PC-9 (cell line): ENCODE data around the gene GOLGA6L10. TPM values are rescaled to one million over a fixed set of nuclear protein-coding genes. Genes with fewer than 3 reads are reported as not detected.

Experiments
- BruUV-seq: library from RNA; stranded (reverse); fragments of 400-500 nt; replicated peaks from 2 replicates; lab custom pipeline; 2021; lab: Mats Ljungman, UMichigan
- CTCF ChIA-PET: fragments of 300-600 bp; sonication (Branson Sonifier 250); formaldehyde crosslinking; loops from one replicate; lab custom pipeline; 2022; ENCODE audit warnings: antibody characterized with exemption; lab: Charles Lee
- POLR2A ChIA-PET: fragments of 300-600 bp; sonication (Branson Sonifier 250); formaldehyde crosslinking; loops from one replicate; lab custom pipeline; 2022; ENCODE audit warnings: antibody characterized with exemption; ENCODE audit not compliant: unreplicated experiment; lab: Charles Lee
- DNase-seq, 2 experiments: peaks; one replicate each; pipeline versions ENCODE4 v3.0.0 to v3.0.0-alpha.2; 2015 to 2022; ENCODE audit warnings: mixed read lengths in 1 of 2
- H2AFZ ChIP-seq: fragments of 200-600 bp; sonication (generic); 2 replicates; pipeline ENCODE4 v1.8.1; 2017; ENCODE audit warnings: antibody characterized with exemption
- H3F3A ChIP-seq: fragments of 200-600 bp; sonication (generic); 2 replicates; pipeline ENCODE4 v1.8.1; 2017; ENCODE audit warnings: antibody characterized with exemption, mild to moderate bottlenecking, low read depth; ENCODE audit not compliant: insufficient read depth
- H3K27ac ChIP-seq: fragments of 200-600 bp; sonication (generic); 2 replicates; pipeline ENCODE4 v1.6.1; 2016; ENCODE audit warnings: mixed run types
- H3K27me3 ChIP-seq: fragments of 200-600 bp; sonication (generic); 2 replicates; pipeline ENCODE4 v1.6.1; 2016; ENCODE audit warnings: low read depth, mixed run types; ENCODE audit not compliant: insufficient read depth
- H3K36me3 ChIP-seq: fragments of 200-600 bp; sonication (generic); 2 replicates; pipeline ENCODE4 v1.6.1; 2016; ENCODE audit warnings: low read depth, mixed run types
- H3K4me1 ChIP-seq: fragments of 200-600 bp; sonication (generic); replicated peaks from 2 replicates; pipeline ENCODE4 v1.6.1; 2016; ENCODE audit warnings: mixed run types; ENCODE audit not compliant: insufficient read depth
- H3K4me2 ChIP-seq: fragments of 200-600 bp; sonication (generic); 2 replicates; pipeline ENCODE4 v1.6.1; 2017; ENCODE audit warnings: mixed run types
- H3K4me3 ChIP-seq: fragments of 200-600 bp; sonication (generic); 2 replicates; pipeline ENCODE4 v1.6.1; 2016; ENCODE audit warnings: mixed run types
- H3K79me2 ChIP-seq: fragments of 200-600 bp; sonication (generic); 2 replicates; pipeline ENCODE4 v1.6.1; 2017; ENCODE audit warnings: low read depth, mixed run types
- H3K9me2 ChIP-seq: fragments of 200-600 bp; sonication (generic); 2 replicates; pipeline ENCODE4 v1.8.1; 2017; ENCODE audit warnings: mild to moderate bottlenecking; ENCODE audit not compliant: insufficient read depth
- H3K9me3 ChIP-seq: fragments of 200-600 bp; sonication (generic); 2 replicates; pipeline ENCODE4 v1.8.1; 2016; ENCODE audit warnings: low read depth; ENCODE audit not compliant: insufficient read depth
- H4K20me1 ChIP-seq: fragments of 200-600 bp; sonication (generic); 2 replicates; pipeline ENCODE4 v1.8.1; 2017; ENCODE audit not compliant: insufficient read depth
- EZH2 ChIP-seq: fragments of 200-600 bp; sonication (generic); IDR thresholded peaks from 2 replicates; pipeline ENCODE4 v1.8.0; 2017; ENCODE audit warnings: antibody characterized with exemption, low read depth
- intact Hi-C: fragments of 100-400 bp; cut with micrococcal nuclease; formaldehyde crosslinking; loops from one replicate; pipeline ENCODE4 v1.10.0; 2022; ENCODE audit not compliant: unreplicated experiment
- total RNA-seq: library from RNA; stranded (reverse); gene quantifications from 2 replicates; pipeline ENCODE4 v1.2.3, GENCODE V29; 2021
- TF ChIP-seq, protein P1 (sequence below): fragments of 200-600 bp; sonication (generic); conservative IDR thresholded peaks from 2 replicates; pipeline ENCODE4 v1.6.1; 2017; ENCODE audit warnings: mixed run types, antibody characterized with exemption, mild to moderate bottlenecking, moderate library complexity

The GOLGA6L10 gene
- total RNA-seq, 1 experiment from 2014 or later: 2.2 TPM

DNA sequence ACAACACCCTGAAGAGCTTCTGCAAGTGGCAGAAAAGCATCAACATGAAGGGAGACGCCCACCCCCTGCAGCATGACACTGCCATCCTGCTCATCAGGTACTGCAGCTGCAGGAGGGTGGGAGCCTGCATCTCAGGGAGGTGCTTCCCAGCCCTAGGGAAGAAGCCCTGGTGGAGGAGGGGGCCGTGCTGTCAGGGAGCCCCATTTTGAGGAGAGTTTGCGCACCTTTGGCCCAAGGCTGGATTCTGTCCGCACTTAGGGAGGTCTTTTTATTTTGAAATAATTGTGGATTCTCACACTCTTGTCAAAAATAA is 44.5 kb downstream of the GOLGA6L10 start:
- no peaks in the 10 kb centered on the region for H3K36me3 ChIP-seq
- intact Hi-C loops: no loop called here
- ChIA-PET POLR2A (no interaction called here), CTCF (no interaction called here)
- no TSS peak for BruUV-seq
- no peak overlapping the region for H3K4me2 ChIP-seq
- H3K9me2 ChIP-seq: no peaks in the 10 kb centered on the region
- no peaks in the 10 kb centered on the region for H3K4me1 ChIP-seq
- no peaks in the 10 kb centered on the region for H3F3A ChIP-seq
- H3K27ac ChIP-seq: no peak overlapping the region
- no peaks in the 10 kb centered on the region for H3K9me3 ChIP-seq
- no peaks in the 10 kb centered on the region for H3K27me3 ChIP-seq
- H3K4me3 ChIP-seq: no peak overlapping the region
- H3K79me2 ChIP-seq: no peaks in the 10 kb centered on the region
- no peaks in the 10 kb centered on the region for H4K20me1 ChIP-seq
- no peak overlapping the region for H2AFZ ChIP-seq
- TF ChIP-seq, protein P1, sequence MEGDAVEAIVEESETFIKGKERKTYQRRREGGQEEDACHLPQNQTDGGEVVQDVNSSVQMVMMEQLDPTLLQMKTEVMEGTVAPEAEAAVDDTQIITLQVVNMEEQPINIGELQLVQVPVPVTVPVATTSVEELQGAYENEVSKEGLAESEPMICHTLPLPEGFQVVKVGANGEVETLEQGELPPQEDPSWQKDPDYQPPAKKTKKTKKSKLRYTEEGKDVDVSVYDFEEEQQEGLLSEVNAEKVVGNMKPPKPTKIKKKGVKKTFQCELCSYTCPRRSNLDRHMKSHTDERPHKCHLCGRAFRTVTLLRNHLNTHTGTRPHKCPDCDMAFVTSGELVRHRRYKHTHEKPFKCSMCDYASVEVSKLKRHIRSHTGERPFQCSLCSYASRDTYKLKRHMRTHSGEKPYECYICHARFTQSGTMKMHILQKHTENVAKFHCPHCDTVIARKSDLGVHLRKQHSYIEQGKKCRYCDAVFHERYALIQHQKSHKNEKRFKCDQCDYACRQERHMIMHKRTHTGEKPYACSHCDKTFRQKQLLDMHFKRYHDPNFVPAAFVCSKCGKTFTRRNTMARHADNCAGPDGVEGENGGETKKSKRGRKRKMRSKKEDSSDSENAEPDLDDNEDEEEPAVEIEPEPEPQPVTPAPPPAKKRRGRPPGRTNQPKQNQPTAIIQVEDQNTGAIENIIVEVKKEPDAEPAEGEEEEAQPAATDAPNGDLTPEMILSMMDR: no peak
- TF ChIP-seq EZH2: no peak
- no peak for DNase-seq

DNA sequence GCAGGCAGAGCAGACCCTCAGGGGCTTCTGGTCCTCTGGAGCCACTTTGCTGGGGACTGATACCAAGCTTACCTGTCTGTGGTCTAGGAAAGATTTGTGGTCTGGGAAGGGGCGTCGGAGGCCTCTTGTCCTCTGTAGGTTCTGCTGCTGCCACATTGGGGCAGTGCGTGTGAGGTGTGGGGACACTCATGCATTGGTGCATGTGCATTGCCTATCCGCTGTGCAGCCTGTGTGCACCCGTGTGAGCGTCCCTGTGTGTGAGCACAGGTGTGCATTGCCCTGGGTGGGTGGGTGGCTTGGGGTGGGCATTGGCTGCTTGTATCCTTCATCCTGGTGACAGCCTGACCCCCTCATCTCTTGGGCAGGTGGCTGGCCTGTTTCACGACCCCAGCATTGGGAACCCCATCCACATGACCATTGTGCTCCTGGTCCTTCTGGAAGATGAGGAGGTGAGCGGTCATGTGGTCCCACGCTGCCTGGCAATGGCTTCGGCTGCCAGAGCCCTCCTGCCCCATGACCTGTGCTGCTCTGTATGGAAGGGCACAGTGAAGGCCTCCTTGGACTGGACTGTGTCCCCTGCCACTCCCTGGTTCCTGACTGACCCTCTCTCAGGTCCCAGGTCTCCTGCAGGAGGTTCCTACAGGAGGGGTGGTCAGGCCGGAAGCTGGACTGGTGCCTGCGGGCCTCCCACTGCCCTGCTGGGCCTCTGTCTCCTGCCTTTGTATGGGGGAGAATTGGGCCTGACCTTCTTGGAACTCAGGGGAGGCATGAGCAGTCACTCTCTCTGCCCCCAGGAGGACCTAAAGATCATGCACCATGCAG is 45.1 kb downstream of the GOLGA6L10 start:
- no TSS peak for BruUV-seq

DNA sequence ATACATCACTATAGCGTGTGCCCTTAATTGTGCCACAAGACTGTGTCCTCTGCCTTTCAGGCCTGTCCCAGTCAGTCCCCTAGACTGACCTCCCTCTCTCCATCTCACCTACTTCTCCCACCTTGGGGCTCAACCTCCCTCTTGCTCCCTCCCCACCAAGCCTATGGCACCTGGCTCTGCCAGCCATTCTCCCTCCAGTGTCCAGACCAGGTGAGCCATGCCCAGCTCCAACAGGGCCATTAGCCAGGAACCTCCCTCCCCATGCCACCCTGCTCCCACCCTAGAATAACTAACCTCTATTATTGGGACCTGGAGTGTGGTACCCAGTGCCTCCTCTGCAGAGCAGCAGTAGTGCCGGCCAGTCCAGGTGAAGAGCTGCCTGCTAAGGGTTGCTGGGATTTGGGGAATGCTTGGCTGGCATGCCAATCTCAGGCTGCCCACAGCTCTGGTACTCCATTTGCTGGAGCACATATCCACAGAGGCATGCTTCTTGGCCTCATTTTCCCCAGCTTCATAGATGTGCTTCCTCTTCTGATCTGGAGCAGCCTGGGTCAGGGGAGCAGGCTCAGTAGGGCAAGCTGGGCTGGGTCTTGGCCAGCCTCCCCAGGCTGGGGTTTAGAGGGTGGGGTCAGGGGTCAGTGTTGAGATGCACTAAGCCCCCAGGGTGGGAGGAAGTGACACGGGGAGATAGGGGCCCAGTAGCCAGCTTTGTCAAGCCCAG is 47.8 kb downstream of the GOLGA6L10 start:
- no TSS peak for BruUV-seq
- CTCF ChIA-PET: no interaction called here
- Histone ChIP-seq H3K79me2 (no peaks in the 10 kb centered on the region), H4K20me1 (no peaks in the 10 kb centered on the region), H3K27me3 (no peaks in the 10 kb centered on the region), H3K27ac (no peak overlapping the region), H3K4me1 (no peaks in the 10 kb centered on the region), H2AFZ (no peak overlapping the region), H3F3A (no peaks in the 10 kb centered on the region), H3K36me3 (no peaks in the 10 kb centered on the region), H3K4me3 (no peak overlapping the region), H3K9me2 (no peaks in the 10 kb centered on the region), H3K4me2 (no peak overlapping the region), H3K9me3 (no peaks in the 10 kb centered on the region)
- intact Hi-C loops: no loop called here
- POLR2A ChIA-PET: no interaction called here
- TF ChIP-seq, protein P1: no peak
- TF ChIP-seq EZH2: no peak
- DNase-seq: no peak

More for the DNA sequence above, 45.1 kb downstream of the GOLGA6L10 start:
- no peak overlapping the region for H3K4me2 ChIP-seq
- CTCF ChIA-PET: no interaction called here
- H3K9me2 ChIP-seq: no peaks in the 10 kb centered on the region
- POLR2A ChIA-PET: no interaction called here
- H3F3A ChIP-seq: no peaks in the 10 kb centered on the region
- no peak overlapping the region for H2AFZ ChIP-seq
- H3K9me3 ChIP-seq: no peaks in the 10 kb centered on the region
- no peaks in the 10 kb centered on the region for H3K36me3 ChIP-seq
- H3K4me1 ChIP-seq: no peaks in the 10 kb centered on the region
- H3K79me2 ChIP-seq: no peaks in the 10 kb centered on the region
- TF ChIP-seq, protein P1: no peak
- TF ChIP-seq EZH2: no peak
- no peak overlapping the region for H3K4me3 ChIP-seq
- H4K20me1 ChIP-seq: no peaks in the 10 kb centered on the region
- no peak overlapping the region for H3K27ac ChIP-seq
- H3K27me3 ChIP-seq: no peaks in the 10 kb centered on the region
- DNase-seq: no peak
- intact Hi-C loops: no loop called here
